HEK293 (cell line): ENCODE measurements around the gene CS.

Source experiments
- CTCF ChIP-seq: fragments of 450-650 bp; formaldehyde crosslinking; IDR thresholded peaks from 2 replicates; pipeline ENCODE4 v1.5.1; 2016; ENCODE audit warnings: missing biosample characterization, missing genetic modification characterization
- FEZF1 ChIP-seq: fragments of 450-650 bp; formaldehyde crosslinking; IDR thresholded peaks from 2 replicates; pipeline ENCODE4 v1.5.1; 2016; ENCODE audit warnings: missing biosample characterization, missing genetic modification characterization
- IKZF3 ChIP-seq: fragments of 450-650 bp; IDR thresholded peaks from 2 replicates; pipeline ENCODE4 v1.5.0; 2018; ENCODE audit warnings: missing biosample characterization, mild to moderate bottlenecking, missing genetic modification characterization, moderate library complexity
- KLF7 ChIP-seq: fragments of 450-650 bp; formaldehyde crosslinking; IDR thresholded peaks from 2 replicates; pipeline ENCODE4 v1.5.1; 2016; ENCODE audit warnings: missing biosample characterization, missing genetic modification characterization, borderline replicate concordance
- KLF8 ChIP-seq: fragments of 450-650 bp; formaldehyde crosslinking; IDR thresholded peaks from 2 replicates; pipeline ENCODE4 v1.5.1; 2016; ENCODE audit warnings: missing biosample characterization, missing genetic modification characterization
- OSR2 ChIP-seq: fragments of 450-650 bp; formaldehyde crosslinking; IDR thresholded peaks from 2 replicates; pipeline ENCODE4 v1.5.1; 2016; ENCODE audit warnings: missing biosample characterization, missing genetic modification characterization
- SCRT2 ChIP-seq: fragments of 450-650 bp; formaldehyde crosslinking; IDR thresholded peaks from 2 replicates; pipeline ENCODE4 v1.5.1; 2016; ENCODE audit warnings: missing biosample characterization, missing genetic modification characterization
- SP3 ChIP-seq: fragments of 450-650 bp; formaldehyde crosslinking; IDR thresholded peaks from 2 replicates; pipeline ENCODE4 v1.5.1; 2016; ENCODE audit warnings: missing biosample characterization, missing genetic modification characterization
- SP7 ChIP-seq: fragments of 450-650 bp; formaldehyde crosslinking; IDR thresholded peaks from 2 replicates; pipeline ENCODE4 v1.5.1; 2016; ENCODE audit warnings: missing biosample characterization, missing genetic modification characterization
- WT1 ChIP-seq: fragments of 450-650 bp; formaldehyde crosslinking; IDR thresholded peaks from 2 replicates; pipeline ENCODE4 v1.5.1; 2016; ENCODE audit warnings: missing biosample characterization, missing genetic modification characterization
- ZBTB1 ChIP-seq: fragments of 450-650 bp; formaldehyde crosslinking; IDR thresholded peaks from 2 replicates; pipeline ENCODE4 v1.5.1; 2016; ENCODE audit warnings: missing biosample characterization, missing genetic modification characterization
- ZBTB10 ChIP-seq: fragments of 450-650 bp; formaldehyde crosslinking; IDR thresholded peaks from 2 replicates; pipeline ENCODE4 v1.5.1; 2016; ENCODE audit warnings: missing biosample characterization, missing genetic modification characterization
- ZBTB20 ChIP-seq: fragments of 450-650 bp; formaldehyde crosslinking; IDR thresholded peaks from 2 replicates; pipeline ENCODE4 v1.5.1; 2016; ENCODE audit warnings: missing biosample characterization, missing genetic modification characterization
- ZBTB26 ChIP-seq: fragments of 450-650 bp; formaldehyde crosslinking; optimal IDR thresholded peaks from 2 replicates; pipeline ENCODE3; 2016; ENCODE audit warnings: missing biosample characterization, mild to moderate bottlenecking, missing genetic modification characterization
- ZBTB7A ChIP-seq: fragments of 450-650 bp; formaldehyde crosslinking; IDR thresholded peaks from 2 replicates; pipeline ENCODE4 v1.5.1; 2016; ENCODE audit warnings: low read depth, missing biosample characterization, missing genetic modification characterization
- ZEB2 ChIP-seq: fragments of 450-650 bp; formaldehyde crosslinking; IDR thresholded peaks from 2 replicates; pipeline ENCODE4 v1.5.1; 2016; ENCODE audit warnings: missing biosample characterization, missing genetic modification characterization
- ZNF155 ChIP-seq: fragments of 450-650 bp; formaldehyde crosslinking; IDR thresholded peaks from 2 replicates; pipeline ENCODE4 v1.5.1; 2016; ENCODE audit warnings: missing biosample characterization, missing genetic modification characterization
- ZNF341 ChIP-seq: fragments of 450-650 bp; formaldehyde crosslinking; IDR thresholded peaks from 2 replicates; pipeline ENCODE4; 2016; ENCODE audit warnings: low read depth, missing biosample characterization, missing genetic modification characterization
- ZNF398 ChIP-seq: fragments of 450-650 bp; formaldehyde crosslinking; IDR thresholded peaks from 2 replicates; pipeline ENCODE4 v1.5.1; 2017; ENCODE audit warnings: missing biosample characterization, missing genetic modification characterization
- ZNF501 ChIP-seq: fragments of 450-650 bp; formaldehyde crosslinking; IDR thresholded peaks from 2 replicates; pipeline ENCODE4 v1.5.1; 2016; ENCODE audit warnings: missing biosample characterization, missing genetic modification characterization
- ZNF529 ChIP-seq: fragments of 450-650 bp; formaldehyde crosslinking; IDR thresholded peaks from 2 replicates; pipeline ENCODE4 v1.5.1; 2017; ENCODE audit warnings: missing genetic modification characterization, missing biosample characterization; ENCODE audit not compliant: insufficient replicate concordance
- ZNF645 ChIP-seq: fragments of 450-650 bp; formaldehyde crosslinking; IDR thresholded peaks from 2 replicates; pipeline ENCODE4; 2016; ENCODE audit warnings: missing biosample characterization, missing genetic modification characterization
- ZNF660 ChIP-seq: fragments of 450-650 bp; IDR thresholded peaks from 2 replicates; pipeline ENCODE4 v1.5.1; 2018; ENCODE audit warnings: missing biosample characterization, mild to moderate bottlenecking, missing genetic modification characterization
- ZNF664 ChIP-seq: fragments of 450-650 bp; formaldehyde crosslinking; IDR thresholded peaks from 2 replicates; pipeline ENCODE4 v1.5.1; 2016; ENCODE audit warnings: missing biosample characterization, missing genetic modification characterization
- ZNF76 ChIP-seq: fragments of 450-650 bp; formaldehyde crosslinking; IDR thresholded peaks from 2 replicates; pipeline ENCODE4; 2016; ENCODE audit warnings: low read depth, missing biosample characterization, missing genetic modification characterization, borderline replicate concordance
- ZNF791 ChIP-seq: fragments of 450-650 bp; formaldehyde crosslinking; IDR thresholded peaks from 2 replicates; pipeline ENCODE4 v1.5.1; 2016; ENCODE audit warnings: missing biosample characterization, missing genetic modification characterization
- ZNF830 ChIP-seq: fragments of 450-650 bp; IDR thresholded peaks from 2 replicates; pipeline ENCODE4 v1.5.0; 2018; ENCODE audit warnings: missing biosample characterization, missing genetic modification characterization, low read depth, mild to moderate bottlenecking, moderate library complexity
- ZSCAN23 ChIP-seq: fragments of 450-650 bp; formaldehyde crosslinking; IDR thresholded peaks from 2 replicates; pipeline ENCODE4 v1.5.1; 2016; ENCODE audit warnings: missing biosample characterization, missing genetic modification characterization
- ZSCAN4 ChIP-seq: fragments of 450-650 bp; formaldehyde crosslinking; IDR thresholded peaks from 2 replicates; pipeline ENCODE4 v1.5.1; 2017; ENCODE audit warnings: missing biosample characterization, missing genetic modification characterization

CS gene

GRCh38 chr12:56299853-56300643 lies at the start of gene CS (continued):
- TF ChIP-seq ZSCAN4 (tag by site-specific recombination) (peak; percentile 29; the same call in 1 of the 2 replicates), ZNF76 (peak; percentile 75), ZBTB1 (tag by site-specific recombination) (no peak; the same call in 1 of the 2 replicates), ZBTB20 (tag by site-specific recombination) (peak; percentile 61; the same call in 1 of the 2 replicates), ZNF791 (tag by site-specific recombination) (no peak), KLF8 (tag by site-specific recombination) (peak; percentile 85), WT1 (tag by site-specific recombination) (peak; percentile 48), ZNF155 (tag by site-specific recombination) (no peak), ZNF341 (tag by site-specific recombination) (peak; percentile 63; the same call in 1 of the 2 replicates), KLF7 (tag by site-specific recombination) (peak; percentile 84), ZBTB26 (tag by site-specific recombination) (peak; percentile 91), ZNF501 (tag by site-specific recombination) (peak; percentile 93), FEZF1 (tag by site-specific recombination) (peak; percentile 70), ZBTB10 (peak; percentile 59; the same call in 1 of the 2 replicates), ZNF645 (tag by site-specific recombination) (no peak), ZNF660 (tag by site-specific recombination) (peak; percentile 71; the same call in 1 of the 2 replicates), ZNF529 (tag by site-specific recombination) (no peak), ZNF398 (tag by site-specific recombination) (peak; percentile 77), ZBTB7A (tag by site-specific recombination) (peak; percentile 39; the same call in 1 of the 2 replicates), ZSCAN23 (no peak), OSR2 (0 out of 2 replicates have a peak, but pooled peaks have one; percentile 30), ZNF830 (tag by site-specific recombination) (no peak), SP7 (peak; percentile 35; the same call in 1 of the 2 replicates), ZNF664 (tag by site-specific recombination) (peak; percentile 69; the same call in 1 of the 2 replicates), SCRT2 (tag by site-specific recombination) (0 out of 2 replicates have a peak, but pooled peaks have one; percentile 25), IKZF3 (tag by site-specific recombination) (0 out of 2 replicates have a peak, but pooled peaks have one; percentile 15), CTCF (tag by site-specific recombination) (peak; percentile 23; the same call in 1 of the 2 replicates), SP3 (tag by site-specific recombination) (peak; percentile 94), ZEB2 (tag by site-specific recombination) (peak; percentile 93)
